Liver (tissue), 3 donors: ENCODE data around the gene C19orf25.

Source experiments
- ATF3 ChIP-seq: IDR thresholded peaks from 2 replicates; pipeline ENCODE4 v1.6.1; 2016; ENCODE audit warnings: antibody characterized with exemption
- CTCF ChIP-seq: fragments of 150-350 bp; IDR thresholded peaks from 2 replicates; pipeline ENCODE4 v1.5.1; 2017; ENCODE audit warnings: improper control_type of control experiment, low read depth, low read length; ENCODE audit not compliant: missing input control
- EGR1 ChIP-seq, 2 donors: IDR thresholded peaks; 2 replicates each; pipeline ENCODE4 v1.6.1; 2016 to 2018; ENCODE audit warnings: antibody characterized with exemption in 2 of 2, low read depth in 2 of 2
- GABPA ChIP-seq, 2 donors: IDR thresholded peaks in 1 of 2; conservative IDR thresholded peaks in 1 of 2; 2 replicates each; pipeline ENCODE4 v1.6.1; 2016; ENCODE audit warnings: antibody characterized with exemption in 2 of 2, mild to moderate bottlenecking in 1 of 2, moderate library complexity in 1 of 2
- JUND ChIP-seq, 2 donors: IDR thresholded peaks; 2 replicates each; pipeline ENCODE4 v1.6.1; 2016; ENCODE audit warnings: antibody characterized with exemption in 2 of 2
- MAX ChIP-seq: IDR thresholded peaks from 2 replicates; pipeline ENCODE4 v1.6.1; 2016; ENCODE audit warnings: antibody characterized with exemption
- RAD21 ChIP-seq, 2 donors: IDR thresholded peaks; 2 replicates each; pipeline ENCODE4 v1.6.1; 2016; ENCODE audit warnings: antibody characterized with exemption in 2 of 2, mild to moderate bottlenecking in 2 of 2
- REST ChIP-seq: IDR thresholded peaks from 2 replicates; pipeline ENCODE4 v1.6.1; 2016; ENCODE audit warnings: antibody characterized with exemption, mild to moderate bottlenecking
- SP1 ChIP-seq: IDR thresholded peaks from 2 replicates; pipeline ENCODE4 v1.6.1; 2018; ENCODE audit warnings: antibody characterized with exemption, mild to moderate bottlenecking
- YY1 ChIP-seq: IDR thresholded peaks from 2 replicates; pipeline ENCODE4 v1.6.1; 2016; ENCODE audit warnings: antibody characterized with exemption, mild to moderate bottlenecking
- donor health status: healthy.
- donor health status: healthy.

- TF ChIP-seq CTCF (no peak), EGR1 (IDR thresholded peaks at IDR 0.05; ENCODE audit: low read depth in 2 of 2) (no peak), YY1 (peak; percentile 49), GABPA (IDR thresholded peaks at IDR 0.05 in 1 of 2, conservative IDR thresholded peaks at IDR 0.05 in 1 of 2) (no peak), ATF3 (no peak), JUND (IDR thresholded peaks at IDR 0.05) (no peak), RAD21 (IDR thresholded peaks at IDR 0.05) (no peak), SP1 (peak; percentile 65), REST (no peak), MAX (no peak)
These were observed 54.6 kb downstream of the C19orf25 start for GRCh38 chr19:1424192-1424955.
